Neuron (in vitro differentiated cells): Measurements from ENCODE around the gene TXLNG.
"Not testable (repeated sequence)": the region's sequence is repeated elsewhere in the genome, so short reads cannot be mapped to it uniquely, and the experiment has no call there.

ENCODE experiments used
- H2AFZ ChIP-seq: one replicate; pipeline ENCODE4 v1.6.1; 2013; ENCODE audit warnings: low read depth, mild to moderate bottlenecking, inconsistent platforms, low read length, moderate library complexity
- H3K27me3 ChIP-seq: one replicate; pipeline ENCODE4 v1.6.1; 2013; ENCODE audit warnings: low read length; ENCODE audit not compliant: insufficient read depth
- H3K36me3 ChIP-seq: one replicate; pipeline ENCODE4 v1.6.1; 2013; ENCODE audit warnings: low read length; ENCODE audit not compliant: insufficient read depth
- H3K4me1 ChIP-seq: one replicate; pipeline ENCODE4 v1.6.1; 2013; ENCODE audit warnings: low read length; ENCODE audit not compliant: insufficient read depth
- H3K4me3 ChIP-seq: 2 replicates; pipeline ENCODE4 v1.5.1; 2013; ENCODE audit warnings: mild to moderate bottlenecking, low read length, moderate library complexity
- H3K9me3 ChIP-seq: one replicate; pipeline ENCODE4 v1.6.1; 2013; ENCODE audit warnings: low read length

Gene TXLNG

GRCh38 chrX:16786139-16786790 is at the start of gene TXLNG:
Gene TXLNG, plus strand, starts transcription at chrX:16786466. Its CDS starts 22 bp downstream, at chrX:16786488.
- Histone ChIP-seq H3K4me3 (peak within 1 kb of the TSS; percentile 96), H3K4me1 (peaks cover 5% of the 10 kb centered on the region), H3K9me3 (no peaks in the 10 kb centered on the region), H3K27me3 (no peaks in the 10 kb centered on the region), H3K36me3 (peaks cover 12% of the 10 kb centered on the region), H2AFZ (peak within 1 kb of the TSS; percentile 99)

GRCh38 chrX:16737024-16737423 is 49.2 kb upstream of the TXLNG start:
- no peaks in the 10 kb centered on the region for H3K4me1 ChIP-seq
- no peak overlapping the region for H2AFZ ChIP-seq
- peaks cover 46% of the 10 kb centered on the region for H3K36me3 ChIP-seq
- H3K4me3 ChIP-seq = no peak overlapping the region
- no peaks in the 10 kb centered on the region for H3K27me3 ChIP-seq
- no peaks in the 10 kb centered on the region for H3K9me3 ChIP-seq

DNA sequence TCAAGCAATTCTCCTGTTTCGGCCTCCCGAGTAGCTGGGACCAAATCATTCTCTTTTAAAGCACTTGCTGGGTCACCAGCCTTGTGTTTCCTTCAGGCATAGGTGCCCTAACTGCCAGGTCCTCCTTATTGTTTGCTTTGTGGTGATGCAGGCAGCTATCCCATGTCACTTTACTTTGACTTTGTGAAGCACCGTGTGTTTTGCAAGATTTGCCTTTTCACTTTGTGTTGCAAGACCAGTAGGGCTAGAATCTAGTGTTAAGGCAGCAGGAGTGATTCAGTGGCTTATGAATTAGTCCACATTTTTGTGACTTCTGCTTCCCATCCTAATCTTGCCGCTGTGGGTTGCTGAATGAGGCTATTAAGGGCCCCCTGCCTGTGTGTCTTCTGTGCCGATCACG is 46.7 kb upstream of the TXLNG start:
- H3K27me3 ChIP-seq = no peaks in the 10 kb centered on the region
- H3K36me3 ChIP-seq = peaks cover 64% of the 10 kb centered on the region
- H3K9me3 ChIP-seq = no peaks in the 10 kb centered on the region
- H3K4me3 ChIP-seq = no peak overlapping the region
- H3K4me1 ChIP-seq = no peaks in the 10 kb centered on the region
- H2AFZ ChIP-seq = no peak overlapping the region

DNA sequence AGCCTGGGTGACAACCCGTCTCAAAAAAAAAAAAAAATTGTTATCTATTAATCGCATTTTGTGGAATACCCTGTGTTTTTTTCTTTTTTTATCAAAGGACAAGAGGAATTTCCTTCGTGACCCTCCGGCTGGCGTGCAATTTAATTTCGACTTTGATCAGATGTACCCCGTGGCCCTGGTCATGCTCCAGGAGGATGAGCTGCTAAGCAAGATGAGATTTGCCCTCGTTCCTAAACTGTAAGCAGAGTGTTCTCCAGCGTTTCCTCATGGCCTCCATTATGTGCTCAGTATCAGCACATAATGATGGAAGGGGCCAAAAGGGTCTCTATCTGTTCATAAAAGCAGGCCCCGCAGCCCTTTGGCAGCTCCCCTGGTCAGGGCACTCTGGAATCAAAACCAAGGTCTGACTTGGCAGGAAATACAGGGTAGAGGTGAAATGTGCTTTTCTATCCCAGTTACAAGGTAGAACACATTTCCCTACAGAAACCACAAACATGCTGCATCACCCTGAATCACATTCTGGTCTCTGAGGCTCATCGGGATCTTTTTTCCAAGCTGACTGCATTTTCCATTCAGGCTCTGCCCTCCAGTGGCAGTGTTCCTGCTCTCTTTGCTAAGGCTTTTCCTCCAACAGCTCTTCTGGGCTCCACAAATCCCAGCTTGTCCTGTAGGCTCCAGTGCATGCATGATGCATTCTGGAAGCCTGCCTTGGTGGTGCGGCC is 42.5 kb upstream of the TXLNG start:
- Histone ChIP-seq H3K4me1 (peaks cover 4% of the 10 kb centered on the region), H3K27me3 (no peaks in the 10 kb centered on the region), H3K36me3 (peaks cover 57% of the 10 kb centered on the region), H3K9me3 (no peaks in the 10 kb centered on the region), H2AFZ (no peak overlapping the region), H3K4me3 (no peak overlapping the region)

DNA sequence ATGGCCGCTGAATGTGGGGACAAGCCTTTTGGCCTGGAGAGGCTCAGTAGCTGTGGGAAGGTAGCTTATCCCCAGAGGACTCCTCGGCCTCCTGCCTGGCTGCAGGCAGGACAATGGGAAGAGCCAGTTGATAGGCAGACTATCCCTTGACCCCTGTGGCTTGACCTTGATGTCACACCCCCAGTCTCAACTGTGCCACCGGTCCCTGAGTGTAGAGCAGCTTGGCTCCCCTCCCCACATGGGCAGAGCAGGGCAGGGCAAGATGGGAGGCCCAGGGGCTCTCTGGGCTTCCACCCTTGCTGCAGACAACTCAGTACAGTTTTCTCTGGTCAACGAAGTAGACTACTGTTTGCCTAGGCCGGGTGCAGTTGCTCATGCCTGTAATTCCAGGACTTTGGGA is 41.2 kb upstream of the TXLNG start:
- peaks cover 4% of the 10 kb centered on the region for H3K4me1 ChIP-seq
- no peaks in the 10 kb centered on the region for H3K9me3 ChIP-seq
- no peak overlapping the region for H2AFZ ChIP-seq
- H3K36me3 ChIP-seq = peaks cover 65% of the 10 kb centered on the region
- no peak overlapping the region for H3K4me3 ChIP-seq
- H3K27me3 ChIP-seq = no peaks in the 10 kb centered on the region

GRCh38 chrX:16745659-16746058 is 40.6 kb upstream of the TXLNG start:
- no peak overlapping the region for H3K4me3 ChIP-seq
- H3K9me3 ChIP-seq = no peaks in the 10 kb centered on the region
- no peaks in the 10 kb centered on the region for H3K27me3 ChIP-seq
- H3K4me1 ChIP-seq = peaks cover 4% of the 10 kb centered on the region
- H2AFZ ChIP-seq = no peak overlapping the region
- H3K36me3 ChIP-seq = peaks cover 68% of the 10 kb centered on the region

GRCh38 chrX:16748425-16748824 is 37.8 kb upstream of the TXLNG start:
- no peak overlapping the region for H3K4me3 ChIP-seq
- no peaks in the 10 kb centered on the region for H3K9me3 ChIP-seq
- no peaks in the 10 kb centered on the region for H3K27me3 ChIP-seq
- H3K4me1 ChIP-seq = peaks cover 4% of the 10 kb centered on the region
- peaks cover 63% of the 10 kb centered on the region for H3K36me3 ChIP-seq
- H2AFZ ChIP-seq = no peak overlapping the region

- peaks cover 60% of the 10 kb centered on the region for H3K36me3 ChIP-seq
- H3K4me3 ChIP-seq = no peak overlapping the region
- no peaks in the 10 kb centered on the region for H3K9me3 ChIP-seq
- H3K27me3 ChIP-seq = no peaks in the 10 kb centered on the region
- no peak overlapping the region for H2AFZ ChIP-seq
- peaks cover 4% of the 10 kb centered on the region for H3K4me1 ChIP-seq
Measured at GRCh38 chrX:16750136-16750535, 36.1 kb upstream of the TXLNG start.

- Histone ChIP-seq H3K9me3 (no peaks in the 10 kb centered on the region), H3K4me1 (no peaks in the 10 kb centered on the region), H2AFZ (no peak overlapping the region), H3K4me3 (no peak overlapping the region), H3K27me3 (no peaks in the 10 kb centered on the region), H3K36me3 (peaks cover 61% of the 10 kb centered on the region)
Measured at GRCh38 chrX:16754019-16754418, 32.2 kb upstream of the TXLNG start.

DNA sequence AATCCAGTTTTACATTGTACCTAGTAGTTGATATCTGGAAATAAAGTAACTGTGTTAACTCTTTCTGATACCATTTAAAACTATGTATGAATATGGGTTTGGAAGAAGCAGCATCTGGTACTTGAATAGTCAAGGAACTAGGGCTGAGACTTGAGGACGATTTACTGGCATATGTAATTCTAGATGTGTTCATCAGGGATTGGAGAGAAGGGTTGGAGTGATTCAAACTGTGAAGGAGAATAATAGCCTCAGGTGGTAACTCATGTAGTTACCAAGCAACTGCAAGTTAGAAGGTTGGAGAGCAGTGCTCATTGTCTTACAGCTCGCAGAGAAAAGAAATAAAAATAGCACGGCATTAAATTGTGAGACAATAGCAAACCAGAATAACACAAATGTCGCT is 29.5 kb upstream of the TXLNG start:
- Histone ChIP-seq H3K27me3 (no peaks in the 10 kb centered on the region), H3K9me3 (no peaks in the 10 kb centered on the region), H3K4me3 (no peak overlapping the region), H2AFZ (no peak overlapping the region), H3K36me3 (peaks cover 55% of the 10 kb centered on the region), H3K4me1 (no peaks in the 10 kb centered on the region)

DNA sequence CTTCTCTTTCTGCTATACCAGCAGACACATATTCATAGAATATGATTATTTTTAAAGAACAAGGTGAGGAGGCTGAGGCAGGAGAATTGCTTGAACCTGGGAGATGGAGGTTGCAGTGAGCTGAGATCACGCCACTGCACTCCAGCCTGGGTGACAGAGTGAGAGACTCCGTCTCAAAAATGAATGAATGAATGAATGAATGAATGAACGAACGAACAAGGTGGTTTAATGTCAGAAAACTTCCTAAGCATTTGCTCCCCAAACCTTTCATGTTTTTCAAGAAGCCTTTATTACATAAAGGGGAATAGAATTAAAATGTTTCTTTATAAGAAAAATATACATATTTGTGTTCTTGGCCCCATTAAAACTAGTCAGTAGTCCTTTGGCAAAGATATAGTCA is 24.8 kb upstream of the TXLNG start:
- not testable (repeated sequence) for H2AFZ ChIP-seq, H3K4me3 ChIP-seq, H3K9me3 ChIP-seq, H3K27me3 ChIP-seq, H3K4me1 ChIP-seq
- H3K36me3 ChIP-seq = peaks cover 32% of the 10 kb centered on the region

DNA sequence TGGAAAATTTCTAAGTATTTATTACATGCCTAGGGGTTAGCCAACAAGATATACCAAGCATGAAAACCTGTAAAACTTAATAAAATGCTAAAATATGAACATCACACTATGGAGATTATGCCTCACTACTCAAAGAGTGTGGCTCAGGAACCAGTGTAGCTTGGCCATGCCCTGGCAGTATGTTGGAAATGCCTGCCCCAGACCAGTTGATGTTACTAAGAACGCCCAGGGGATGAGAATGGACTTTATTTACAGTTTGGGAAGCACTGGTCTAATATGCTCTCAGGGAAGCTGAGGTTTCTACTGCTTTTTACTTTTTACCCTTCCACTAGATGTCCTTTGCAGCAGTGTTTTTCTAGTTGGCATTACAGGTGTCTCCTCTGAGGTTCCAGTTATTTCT is 23.7 kb upstream of the TXLNG start:
- no peak overlapping the region for H2AFZ ChIP-seq
- H3K4me3 ChIP-seq = no peak overlapping the region
- H3K4me1 ChIP-seq = no peaks in the 10 kb centered on the region
- peaks cover 24% of the 10 kb centered on the region for H3K36me3 ChIP-seq
- H3K9me3 ChIP-seq = no peaks in the 10 kb centered on the region
- H3K27me3 ChIP-seq = no peaks in the 10 kb centered on the region

GRCh38 chrX:16765594-16765993 is 20.7 kb upstream of the TXLNG start:
- no peaks in the 10 kb centered on the region for H3K9me3 ChIP-seq
- H3K36me3 ChIP-seq = peaks cover 9% of the 10 kb centered on the region
- no peak overlapping the region for H2AFZ ChIP-seq
- H3K27me3 ChIP-seq = no peaks in the 10 kb centered on the region
- H3K4me3 ChIP-seq = no peak overlapping the region
- H3K4me1 ChIP-seq = no peaks in the 10 kb centered on the region
